ENCODE results near the gene NHERF2. TPM values are rescaled to one million over a fixed set of nuclear protein-coding genes. Genes with fewer than 3 reads are reported as not detected.

The NHERF2 gene
- total and polyA plus RNA-seq, 2 experiments from 2014 or later, result 12.0 to 16.5 TPM

DNA sequence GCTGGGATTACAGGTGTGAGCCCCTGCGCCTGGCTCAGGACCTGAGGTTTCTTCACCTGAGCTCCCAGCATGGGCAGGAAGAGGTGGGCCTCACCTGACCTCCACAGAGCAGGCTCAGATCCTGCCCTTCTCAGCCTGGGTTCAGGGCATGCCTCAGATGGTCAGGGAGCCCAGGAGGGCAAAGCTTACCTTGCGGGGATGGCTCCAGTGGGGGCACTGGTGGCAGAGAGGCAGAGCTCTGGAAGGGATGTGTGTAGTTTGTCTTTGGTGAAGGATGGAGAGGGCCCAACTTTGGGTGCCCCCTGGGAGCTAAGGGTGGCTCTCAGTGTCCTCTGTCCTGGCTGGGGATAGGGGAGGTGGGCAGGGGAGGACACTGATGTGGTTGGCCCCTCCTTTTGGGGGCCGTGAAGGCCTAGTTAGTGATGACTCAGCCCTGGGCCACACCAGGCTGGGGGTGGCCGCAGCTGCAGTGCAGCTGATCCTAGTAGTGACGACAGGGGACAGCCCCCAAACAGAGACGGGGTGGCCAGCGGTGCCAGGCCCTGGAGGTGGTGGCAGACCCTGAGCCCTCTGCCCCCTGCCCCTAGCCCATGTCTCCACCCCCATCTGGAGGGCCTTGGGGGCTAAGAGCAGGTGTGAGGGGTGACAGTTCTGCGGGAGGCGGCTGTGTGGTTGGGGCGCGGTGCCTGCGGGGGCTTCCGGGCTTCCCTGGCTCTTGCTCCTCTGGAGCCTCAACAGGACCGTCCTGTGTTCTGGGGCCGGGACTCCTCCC is 5.8 kb downstream of the NHERF2 start:
- no peak for TF ChIP-seq JUNB (IDR thresholded peaks at IDR 0.05; ENCODE audit: unreplicated experiment)
- TF ChIP-seq ZNF462 (CRISPR knock-in tag; IDR thresholded peaks at IDR 0.05), result no peak
- no peak for TF ChIP-seq CREB1 (CRISPR knock-in tag; IDR thresholded peaks at IDR 0.05; ENCODE audit: low read depth)
- TF ChIP-seq ZNF331 (CRISPR knock-in tag; IDR thresholded peaks at IDR 0.05; ENCODE audit: low read depth), result no peak
- TF ChIP-seq, protein P1, sequence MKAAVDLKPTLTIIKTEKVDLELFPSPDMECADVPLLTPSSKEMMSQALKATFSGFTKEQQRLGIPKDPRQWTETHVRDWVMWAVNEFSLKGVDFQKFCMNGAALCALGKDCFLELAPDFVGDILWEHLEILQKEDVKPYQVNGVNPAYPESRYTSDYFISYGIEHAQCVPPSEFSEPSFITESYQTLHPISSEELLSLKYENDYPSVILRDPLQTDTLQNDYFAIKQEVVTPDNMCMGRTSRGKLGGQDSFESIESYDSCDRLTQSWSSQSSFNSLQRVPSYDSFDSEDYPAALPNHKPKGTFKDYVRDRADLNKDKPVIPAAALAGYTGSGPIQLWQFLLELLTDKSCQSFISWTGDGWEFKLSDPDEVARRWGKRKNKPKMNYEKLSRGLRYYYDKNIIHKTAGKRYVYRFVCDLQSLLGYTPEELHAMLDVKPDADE (IDR thresholded peaks at IDR 0.05), result no peak
- TF ChIP-seq, protein P2, sequence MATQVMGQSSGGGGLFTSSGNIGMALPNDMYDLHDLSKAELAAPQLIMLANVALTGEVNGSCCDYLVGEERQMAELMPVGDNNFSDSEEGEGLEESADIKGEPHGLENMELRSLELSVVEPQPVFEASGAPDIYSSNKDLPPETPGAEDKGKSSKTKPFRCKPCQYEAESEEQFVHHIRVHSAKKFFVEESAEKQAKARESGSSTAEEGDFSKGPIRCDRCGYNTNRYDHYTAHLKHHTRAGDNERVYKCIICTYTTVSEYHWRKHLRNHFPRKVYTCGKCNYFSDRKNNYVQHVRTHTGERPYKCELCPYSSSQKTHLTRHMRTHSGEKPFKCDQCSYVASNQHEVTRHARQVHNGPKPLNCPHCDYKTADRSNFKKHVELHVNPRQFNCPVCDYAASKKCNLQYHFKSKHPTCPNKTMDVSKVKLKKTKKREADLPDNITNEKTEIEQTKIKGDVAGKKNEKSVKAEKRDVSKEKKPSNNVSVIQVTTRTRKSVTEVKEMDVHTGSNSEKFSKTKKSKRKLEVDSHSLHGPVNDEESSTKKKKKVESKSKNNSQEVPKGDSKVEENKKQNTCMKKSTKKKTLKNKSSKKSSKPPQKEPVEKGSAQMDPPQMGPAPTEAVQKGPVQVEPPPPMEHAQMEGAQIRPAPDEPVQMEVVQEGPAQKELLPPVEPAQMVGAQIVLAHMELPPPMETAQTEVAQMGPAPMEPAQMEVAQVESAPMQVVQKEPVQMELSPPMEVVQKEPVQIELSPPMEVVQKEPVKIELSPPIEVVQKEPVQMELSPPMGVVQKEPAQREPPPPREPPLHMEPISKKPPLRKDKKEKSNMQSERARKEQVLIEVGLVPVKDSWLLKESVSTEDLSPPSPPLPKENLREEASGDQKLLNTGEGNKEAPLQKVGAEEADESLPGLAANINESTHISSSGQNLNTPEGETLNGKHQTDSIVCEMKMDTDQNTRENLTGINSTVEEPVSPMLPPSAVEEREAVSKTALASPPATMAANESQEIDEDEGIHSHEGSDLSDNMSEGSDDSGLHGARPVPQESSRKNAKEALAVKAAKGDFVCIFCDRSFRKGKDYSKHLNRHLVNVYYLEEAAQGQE (IDR thresholded peaks at IDR 0.05; ENCODE audit: unreplicated experiment), result no peak
- no peak for TF ChIP-seq EZH2 (IDR thresholded peaks at IDR 0.05; ENCODE audit: low read depth, unreplicated experiment)
- TF ChIP-seq EZH2phosphoT487 (IDR thresholded peaks at IDR 0.05; ENCODE audit: unreplicated experiment), result no peak
- TF ChIP-seq, protein P3, sequence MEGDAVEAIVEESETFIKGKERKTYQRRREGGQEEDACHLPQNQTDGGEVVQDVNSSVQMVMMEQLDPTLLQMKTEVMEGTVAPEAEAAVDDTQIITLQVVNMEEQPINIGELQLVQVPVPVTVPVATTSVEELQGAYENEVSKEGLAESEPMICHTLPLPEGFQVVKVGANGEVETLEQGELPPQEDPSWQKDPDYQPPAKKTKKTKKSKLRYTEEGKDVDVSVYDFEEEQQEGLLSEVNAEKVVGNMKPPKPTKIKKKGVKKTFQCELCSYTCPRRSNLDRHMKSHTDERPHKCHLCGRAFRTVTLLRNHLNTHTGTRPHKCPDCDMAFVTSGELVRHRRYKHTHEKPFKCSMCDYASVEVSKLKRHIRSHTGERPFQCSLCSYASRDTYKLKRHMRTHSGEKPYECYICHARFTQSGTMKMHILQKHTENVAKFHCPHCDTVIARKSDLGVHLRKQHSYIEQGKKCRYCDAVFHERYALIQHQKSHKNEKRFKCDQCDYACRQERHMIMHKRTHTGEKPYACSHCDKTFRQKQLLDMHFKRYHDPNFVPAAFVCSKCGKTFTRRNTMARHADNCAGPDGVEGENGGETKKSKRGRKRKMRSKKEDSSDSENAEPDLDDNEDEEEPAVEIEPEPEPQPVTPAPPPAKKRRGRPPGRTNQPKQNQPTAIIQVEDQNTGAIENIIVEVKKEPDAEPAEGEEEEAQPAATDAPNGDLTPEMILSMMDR (conservative IDR thresholded peaks at IDR 0.05; ENCODE audit: low read depth in 2 of 2), result no peak
- TF ChIP-seq ZNF114 (CRISPR knock-in tag; IDR thresholded peaks at IDR 0.05), result no peak
- Histone ChIP-seq H3K4me3 (no peak overlapping the region), H3K27me3 (ENCODE audit: insufficient read depth) (peaks cover 7% of the 10 kb centered on the region), H3F3A (replicated peaks; ENCODE audit: low read depth) (no peaks in the 10 kb centered on the region), H2AFZ (no peak overlapping the region), H3K9me2 (ENCODE audit: insufficient read depth) (no peaks in the 10 kb centered on the region), H3K4me1 (ENCODE audit: insufficient read depth) (no peaks in the 10 kb centered on the region), H4K20me1 (replicated peaks; ENCODE audit: insufficient read depth) (no peaks in the 10 kb centered on the region), H3K27ac (ENCODE audit: low read depth) (no peak overlapping the region), H3K4me2 (no peak overlapping the region), H3K79me2 (replicated peaks; ENCODE audit: insufficient read depth) (no peaks in the 10 kb centered on the region), H3K36me3 (ENCODE audit: insufficient read depth) (no peaks in the 10 kb centered on the region)
- no peak for ATAC-seq
- Mint-ChIP-seq H3K27ac (no peak overlapping the region), H3K9me3 (no peaks in the 10 kb centered on the region), H3K36me3 (ENCODE audit: low read depth) (no peaks in the 10 kb centered on the region), H3K4me3 (no peak overlapping the region), H3K4me1 (no peaks in the 10 kb centered on the region), H3K27me3 (ENCODE audit: insufficient read depth, low read depth, poor library complexity) (peaks cover 10% of the 10 kb centered on the region)
- DNase-seq (ENCODE audit: low spot score), result no peak
